SU-DHL-6 (cell line): ENCODE results near the gene ACOT11.

ENCODE experiments used
- EZH2phosphoT487 ChIP-seq: fragments of 200-600 bp; sonication (generic), shearing (Covaris generic); conservative IDR thresholded peaks from 2 replicates; pipeline ENCODE4 v1.6.1; 2018; ENCODE audit warnings: mild to moderate bottlenecking, antibody characterized with exemption, low read length, moderate library complexity, mixed read lengths
- TF ChIP-seq, protein P1 (sequence below): fragments of 200-600 bp; sonication (generic); IDR thresholded peaks from one replicate; pipeline ENCODE4 v1.5.1; 2017; ENCODE audit warnings: antibody characterized with exemption, mild to moderate bottlenecking, low read length, moderate library complexity; ENCODE audit not compliant: insufficient read depth, poor library complexity, severe bottlenecking

GRCh38 chr1:54545916-54546635 is 2.0 kb upstream of the ACOT11 start:
- TF ChIP-seq, protein P1, sequence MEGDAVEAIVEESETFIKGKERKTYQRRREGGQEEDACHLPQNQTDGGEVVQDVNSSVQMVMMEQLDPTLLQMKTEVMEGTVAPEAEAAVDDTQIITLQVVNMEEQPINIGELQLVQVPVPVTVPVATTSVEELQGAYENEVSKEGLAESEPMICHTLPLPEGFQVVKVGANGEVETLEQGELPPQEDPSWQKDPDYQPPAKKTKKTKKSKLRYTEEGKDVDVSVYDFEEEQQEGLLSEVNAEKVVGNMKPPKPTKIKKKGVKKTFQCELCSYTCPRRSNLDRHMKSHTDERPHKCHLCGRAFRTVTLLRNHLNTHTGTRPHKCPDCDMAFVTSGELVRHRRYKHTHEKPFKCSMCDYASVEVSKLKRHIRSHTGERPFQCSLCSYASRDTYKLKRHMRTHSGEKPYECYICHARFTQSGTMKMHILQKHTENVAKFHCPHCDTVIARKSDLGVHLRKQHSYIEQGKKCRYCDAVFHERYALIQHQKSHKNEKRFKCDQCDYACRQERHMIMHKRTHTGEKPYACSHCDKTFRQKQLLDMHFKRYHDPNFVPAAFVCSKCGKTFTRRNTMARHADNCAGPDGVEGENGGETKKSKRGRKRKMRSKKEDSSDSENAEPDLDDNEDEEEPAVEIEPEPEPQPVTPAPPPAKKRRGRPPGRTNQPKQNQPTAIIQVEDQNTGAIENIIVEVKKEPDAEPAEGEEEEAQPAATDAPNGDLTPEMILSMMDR: no peak
- TF ChIP-seq EZH2phosphoT487: no peak
